Measurements from ENCODE around the gene RNF39. TPM values are rescaled to one million over a fixed set of nuclear protein-coding genes. Genes with fewer than 3 reads are reported as not detected.
A peak's percentile ranks its signal among the peaks of the same experiment; 100 is the strongest.

The RNF39 gene
- total and polyA plus RNA-seq, 2 of the 4 experiments (the other 2 are of a cell fraction): not detected

DNA sequence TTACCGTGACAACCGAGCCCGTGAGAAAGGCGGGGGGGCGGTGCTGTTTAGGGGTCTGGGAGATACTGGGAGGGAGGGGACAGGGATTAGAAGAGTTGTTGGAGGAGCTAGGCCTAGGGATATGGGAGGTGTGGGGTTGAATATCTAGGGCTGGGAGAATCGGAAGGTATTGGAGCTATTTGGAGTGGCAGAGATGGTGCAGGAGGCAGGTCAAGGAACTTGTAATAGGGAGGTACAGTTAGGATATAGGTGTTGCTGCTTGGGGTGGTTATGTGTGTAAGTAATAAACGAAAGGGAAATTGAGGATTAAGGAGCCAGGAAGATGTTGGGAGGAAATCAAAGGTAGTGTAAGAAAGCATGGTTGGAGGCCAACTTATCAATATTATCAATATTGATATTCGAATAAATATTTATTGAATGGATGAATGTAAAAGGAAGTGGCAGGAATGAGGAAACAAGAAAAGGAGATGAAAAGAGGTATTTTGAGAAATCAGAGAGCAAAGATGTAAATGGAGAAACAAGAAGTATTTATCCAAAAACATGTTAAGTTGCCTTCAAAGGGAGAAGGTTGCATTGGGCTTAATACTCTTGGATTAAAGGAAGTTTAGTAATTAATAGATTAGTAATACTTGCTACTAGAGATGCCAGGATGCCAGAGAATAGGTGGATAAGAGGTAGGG, 8.0 kb downstream of the RNF39 start (continued):
- TF ChIP-seq MAZ (IDR thresholded peaks at IDR 0.05; ENCODE audit: borderline replicate concordance, low read depth, low read length): 0 out of 2 replicates have a peak, but pooled peaks have one; percentile 11

DNA sequence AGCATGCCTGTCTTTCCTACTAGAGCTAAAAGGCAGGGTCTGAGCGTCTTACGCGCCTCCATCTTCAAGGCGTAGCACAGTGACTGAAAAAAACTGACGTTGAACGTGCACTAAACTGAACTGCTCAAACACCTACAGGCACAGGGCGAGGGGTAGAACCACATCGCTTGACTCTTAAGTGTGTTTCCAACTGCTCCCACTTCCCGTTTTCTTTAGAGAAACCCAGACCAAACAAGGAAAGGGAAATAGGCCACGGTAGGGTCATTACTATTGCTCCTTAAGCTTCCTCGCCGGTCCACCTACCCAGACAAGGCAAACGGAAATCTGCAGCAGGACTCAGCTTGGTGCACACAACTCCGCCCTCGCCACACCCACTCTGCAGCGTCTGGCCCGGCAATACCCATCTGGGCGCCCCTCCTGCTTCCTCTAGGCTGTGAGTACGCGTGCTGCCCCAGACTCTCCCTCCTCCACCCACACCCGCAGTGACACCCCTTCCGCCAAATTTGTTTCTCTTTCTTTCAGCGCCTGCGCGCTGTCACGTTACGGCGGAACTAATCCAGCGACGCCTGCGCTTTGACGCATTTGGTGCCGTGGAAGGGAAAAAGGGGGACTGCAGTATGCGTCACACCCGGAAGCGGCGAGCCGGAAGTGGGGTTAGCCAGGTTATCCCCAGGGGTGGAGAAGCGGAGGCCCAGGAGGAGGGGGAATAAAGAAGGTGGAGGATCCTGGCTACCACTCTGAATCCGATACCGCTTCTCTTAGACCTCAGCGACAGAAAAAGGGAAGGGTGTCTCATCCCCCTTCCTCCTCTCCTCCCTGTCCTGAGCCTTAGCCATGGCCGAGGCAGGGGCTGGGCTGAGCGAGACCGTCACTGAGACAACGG, 8.8 kb downstream of the RNF39 start, which contains the start of gene PPP1R11:
PPP1R11 (plus strand) TSS at position 622 of the 883 bp plus-strand sequence; CDS start at position 835, 213 bp downstream.
- Histone ChIP-seq H3K4me2 (ENCODE audit: low read depth, low read length) (peak within 1 kb of the TSS; percentile 98), H3K27ac (ENCODE audit: insufficient read depth, low read length) (peak within 1 kb of the TSS; percentile 81), H2BK20ac (ENCODE audit: low read depth, low read length) (peak within 1 kb of the TSS; percentile 46; the same call in 1 of the 2 replicates), H4K8ac (ENCODE audit: low read depth in 2 of 2, low read length in 2 of 2) (peak within 1 kb of the TSS; percentile 88 to 97), H4K5ac (ENCODE audit: low read depth, low read length) (peak within 1 kb of the TSS; percentile 86), H4K91ac (ENCODE audit: insufficient read depth, low read depth, low read length) (peak within 1 kb of the TSS; percentile 88), H3K79me1 (ENCODE audit: low read depth in 1 of 2, low read length in 2 of 2) (peaks cover 10 to 30% of the 10 kb centered on the region in 2 experiments), H3K56ac (ENCODE audit: extremely low read depth, insufficient read depth, low read length) (peak within 1 kb of the TSS; percentile 85), H2AK9ac (replicated peaks; ENCODE audit: low read depth, low read length, poor library complexity) (peak within 1 kb of the TSS; percentile 85), H3K23ac (ENCODE audit: low read depth, low read length) (peak within 1 kb of the TSS; percentile 98), H3K9ac (ENCODE audit: low read depth, low read length) (peak within 1 kb of the TSS; percentile 85), H3K36me3 (ENCODE audit: control insufficient read depth, insufficient read depth, low read length) (peaks cover 8% of the 10 kb centered on the region; the same call in 1 of the 2 replicates), H3K4ac (ENCODE audit: low read depth, low read length) (peak within 1 kb of the TSS; percentile 94), H3K9me3 (ENCODE audit: control insufficient read depth, insufficient read depth, low read length) (no peaks in the 10 kb centered on the region), H3K9me1 (ENCODE audit: insufficient read depth, low read length) (peaks cover 4% of the 10 kb centered on the region), H2AFZ (replicated peaks; ENCODE audit: low read length, poor library complexity) (peak within 1 kb of the TSS; percentile 97), H2BK120ac (ENCODE audit: low read depth, low read length) (peak within 1 kb of the TSS; percentile 74), H3K27me3 (ENCODE audit: control insufficient read depth, insufficient read depth, low read length) (peaks cover 10% of the 10 kb centered on the region; the same call in 1 of the 2 replicates), H2BK5ac (ENCODE audit: low read depth, low read length, poor library complexity, severe bottlenecking) (peak within 1 kb of the TSS; percentile 90), H2AK5ac (ENCODE audit: low read depth, low read length) (peak within 1 kb of the TSS; percentile 88), H4K20me1 (ENCODE audit: insufficient read depth, low read length) (no peaks in the 10 kb centered on the region), H2BK15ac (ENCODE audit: low read depth, low read length) (peak within 1 kb of the TSS; percentile 75; the same call in 2 of the 3 replicates), H3K14ac (replicated peaks; ENCODE audit: low read depth, low read length) (peak within 1 kb of the TSS; percentile 98), H3K4me1 (ENCODE audit: control insufficient read depth, insufficient read depth, low read length) (peaks cover 3% of the 10 kb centered on the region), H3K4me3 (ENCODE audit: insufficient read depth, low read depth, low read length) (peak within 1 kb of the TSS; percentile 74), H3K18ac (ENCODE audit: low read depth, low read length) (peak within 1 kb of the TSS; percentile 62)
- ATAC-seq (ENCODE audit: low read depth) (peak; percentile 99), DNase-seq (peak; percentile 99)
- no TSS peak for BruUV-seq (replicated peaks)
- intact Hi-C loops (cut with micrococcal nuclease) (loop anchor here (2.0 kb wide), 2 partner anchors 36 to 64 kb away; no protein-coding TSS in a partner anchor), in situ Hi-C loops (cut with MboI; ENCODE audit: low sequenced_read_pairs) (no loop called here), dilution Hi-C loops (cut with HindIII; ENCODE audit: low sequenced_read_pairs, unreplicated experiment) (no loop called here)
- CTCF ChIA-PET: interaction anchor here (1.1 to 1.3 kb wide), 2 partner anchors 37 to 64 kb away, joined by 3 to 5 read pairs; no protein-coding TSS in a partner anchor
- 4% methylated on average over 9 of the region's 46 CpGs; no CpG with 5 or more reads in 1 of the 2 experiments for WGBS, 2 experiments (ENCODE audit: extremely low coverage in 2 of 2, insufficient read length in 1 of 2)
- POLR2A ChIA-PET (ENCODE audit: unreplicated experiment): interaction anchor here (0.6 kb wide), 1 partner anchor 35 kb away, joined by 4 read pairs; no protein-coding TSS in a partner anchor
- no peak for TF ChIP-seq RCOR1 (IDR thresholded peaks at IDR 0.05; ENCODE audit: insufficient replicate concordance, low read length)
- peak; percentile 90 for TF ChIP-seq MXI1 (IDR thresholded peaks at IDR 0.05; ENCODE audit: borderline replicate concordance, low read depth, low read length)
- TF ChIP-seq MAZ (IDR thresholded peaks at IDR 0.05; ENCODE audit: borderline replicate concordance, low read depth, low read length): peak; percentile 84
- peak; percentile 30; the same call in 1 of the 2 replicates for TF ChIP-seq CEBPB (IDR thresholded peaks at IDR 0.05; ENCODE audit: low read depth, low read length)
- peak; percentile 95 for TF ChIP-seq BHLHE40 (IDR thresholded peaks at IDR 0.05; ENCODE audit: low read depth, low read length)
- no peak for TF ChIP-seq MAFK (IDR thresholded peaks at IDR 0.05; ENCODE audit: low read depth, low read length)
- no peak for TF ChIP-seq RAD21 (IDR thresholded peaks at IDR 0.05; ENCODE audit: low read length)
- TF ChIP-seq CHD1 (IDR thresholded peaks at IDR 0.05; ENCODE audit: low read depth, low read length): no peak
- TF ChIP-seq, protein P1, sequence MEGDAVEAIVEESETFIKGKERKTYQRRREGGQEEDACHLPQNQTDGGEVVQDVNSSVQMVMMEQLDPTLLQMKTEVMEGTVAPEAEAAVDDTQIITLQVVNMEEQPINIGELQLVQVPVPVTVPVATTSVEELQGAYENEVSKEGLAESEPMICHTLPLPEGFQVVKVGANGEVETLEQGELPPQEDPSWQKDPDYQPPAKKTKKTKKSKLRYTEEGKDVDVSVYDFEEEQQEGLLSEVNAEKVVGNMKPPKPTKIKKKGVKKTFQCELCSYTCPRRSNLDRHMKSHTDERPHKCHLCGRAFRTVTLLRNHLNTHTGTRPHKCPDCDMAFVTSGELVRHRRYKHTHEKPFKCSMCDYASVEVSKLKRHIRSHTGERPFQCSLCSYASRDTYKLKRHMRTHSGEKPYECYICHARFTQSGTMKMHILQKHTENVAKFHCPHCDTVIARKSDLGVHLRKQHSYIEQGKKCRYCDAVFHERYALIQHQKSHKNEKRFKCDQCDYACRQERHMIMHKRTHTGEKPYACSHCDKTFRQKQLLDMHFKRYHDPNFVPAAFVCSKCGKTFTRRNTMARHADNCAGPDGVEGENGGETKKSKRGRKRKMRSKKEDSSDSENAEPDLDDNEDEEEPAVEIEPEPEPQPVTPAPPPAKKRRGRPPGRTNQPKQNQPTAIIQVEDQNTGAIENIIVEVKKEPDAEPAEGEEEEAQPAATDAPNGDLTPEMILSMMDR (conservative IDR thresholded peaks at IDR 0.05; ENCODE audit: low read depth, low read length): no peak
- TF ChIP-seq, protein P2, sequence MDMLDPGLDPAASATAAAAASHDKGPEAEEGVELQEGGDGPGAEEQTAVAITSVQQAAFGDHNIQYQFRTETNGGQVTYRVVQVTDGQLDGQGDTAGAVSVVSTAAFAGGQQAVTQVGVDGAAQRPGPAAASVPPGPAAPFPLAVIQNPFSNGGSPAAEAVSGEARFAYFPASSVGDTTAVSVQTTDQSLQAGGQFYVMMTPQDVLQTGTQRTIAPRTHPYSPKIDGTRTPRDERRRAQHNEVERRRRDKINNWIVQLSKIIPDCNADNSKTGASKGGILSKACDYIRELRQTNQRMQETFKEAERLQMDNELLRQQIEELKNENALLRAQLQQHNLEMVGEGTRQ (IDR thresholded peaks at IDR 0.05; ENCODE audit: low read depth, low read length): peak; percentile 34; the same call in 1 of the 2 replicates
